Hepatocyte (in vitro differentiated cells): Measurements from ENCODE around the gene DOCK2. TPM values are rescaled to one million over a fixed set of nuclear protein-coding genes. Genes with fewer than 3 reads are reported as not detected.

ENCODE experiments used
- DNase-seq: peaks from one replicate; pipeline ENCODE4 v3.0.0-alpha.2; 2016; ENCODE audit warnings: low spot score
- H2AFZ ChIP-seq: fragments of 200-600 bp; sonication (generic); 2 replicates; pipeline ENCODE4 v1.6.0; 2016; ENCODE audit warnings: antibody characterized with exemption, mild to moderate bottlenecking
- H3K27ac ChIP-seq: fragments of 200-600 bp; sonication (generic); 2 replicates; pipeline ENCODE4 v1.5.1; 2016; ENCODE audit warnings: mild to moderate bottlenecking
- H3K27me3 ChIP-seq: fragments of 200-600 bp; sonication (generic); 2 replicates; pipeline ENCODE4 v1.6.1; 2016
- H3K36me3 ChIP-seq: fragments of 200-600 bp; sonication (generic); replicated peaks from 2 replicates; pipeline ENCODE4 v1.5.1; 2016; ENCODE audit warnings: low read depth; ENCODE audit not compliant: insufficient read depth
- H3K4me1 ChIP-seq: fragments of 200-600 bp; sonication (generic); 2 replicates; pipeline ENCODE4 v1.5.1; 2016; ENCODE audit warnings: mild to moderate bottlenecking, moderate library complexity; ENCODE audit not compliant: insufficient read depth
- H3K4me2 ChIP-seq: fragments of 200-600 bp; sonication (generic); 2 replicates; pipeline ENCODE4 v1.6.0; 2016
- H3K4me3 ChIP-seq: fragments of 200-600 bp; sonication (generic); 2 replicates; pipeline ENCODE4 v1.5.1; 2016; ENCODE audit warnings: mild to moderate bottlenecking
- H3K79me2 ChIP-seq: fragments of 200-600 bp; sonication (generic); 2 replicates; pipeline ENCODE4 v1.6.0; 2017; ENCODE audit warnings: mild to moderate bottlenecking
- H3K9me2 ChIP-seq: fragments of 200-600 bp; sonication (generic); replicated peaks from 2 replicates; pipeline ENCODE4 v1.6.0; 2017; ENCODE audit warnings: mild to moderate bottlenecking; ENCODE audit not compliant: insufficient read depth
- H3K9me3 ChIP-seq: fragments of 200-600 bp; sonication (generic); 2 replicates; pipeline ENCODE4 v1.5.1; 2016; ENCODE audit warnings: low read depth, mild to moderate bottlenecking
- H4K20me1 ChIP-seq: fragments of 200-600 bp; sonication (generic); 2 replicates; pipeline ENCODE4 v1.6.0; 2016; ENCODE audit warnings: mild to moderate bottlenecking; ENCODE audit not compliant: insufficient read depth, poor library complexity, severe bottlenecking
- CTCF ChIP-seq: fragments of 200-600 bp; sonication (generic); IDR thresholded peaks from 2 replicates; pipeline ENCODE4 v1.5.1; 2016; ENCODE audit warnings: antibody characterized with exemption, mild to moderate bottlenecking; ENCODE audit not compliant: poor library complexity
- EZH2 ChIP-seq: fragments of 200-600 bp; sonication (generic); IDR thresholded peaks from 2 replicates; pipeline ENCODE4 v1.6.1; 2016; ENCODE audit warnings: antibody characterized with exemption, mild to moderate bottlenecking, borderline replicate concordance
- EZH2phosphoT487 ChIP-seq: fragments of 200-600 bp; sonication (generic); IDR thresholded peaks from one replicate; pipeline ENCODE4 v1.6.1; 2018; ENCODE audit warnings: antibody characterized with exemption, mild to moderate bottlenecking, low read depth, moderate library complexity; ENCODE audit not compliant: unreplicated experiment, severe bottlenecking
- WGBS: methylation state at CpG from one replicate; pipeline ENCODE4 v1.1.6; 2016; ENCODE audit warnings: low lambda C conversion rate; ENCODE audit errors: missing lambda C conversion rate; 5-methylcytosine and 5-hydroxymethylcytosine counted together
- polyA plus RNA-seq: library from polyadenylated mRNA; unstranded; fragments of >200 nt; fragmentation: Nextera tagmentation; extraction: Ambion mirVana; gene quantifications from 2 replicates; pipeline ENCODE4 v1.2.1, GENCODE V29; 2016
- total RNA-seq: library from RNA; depleted of rRNA; stranded (reverse); fragments of >200 nt; gene quantifications from 2 replicates; pipeline ENCODE4 v1.2.3, GENCODE V29; 2014

DOCK2 gene
- total and polyA plus RNA-seq, 2 experiments from 2014 or later, result 0.60 TPM; not detected in 1

GRCh38 chr5:169881702-169882303 lies 244.7 kb downstream of the DOCK2 start:
- no peak overlapping the region for H2AFZ ChIP-seq
- no peak for TF ChIP-seq EZH2
- TF ChIP-seq CTCF, result no peak
- no peak for TF ChIP-seq EZH2phosphoT487
- no peaks in the 10 kb centered on the region for H3K9me3 ChIP-seq
- no peak for DNase-seq
- H3K4me3 ChIP-seq, result no peak overlapping the region
- H3K9me2 ChIP-seq, result no peaks in the 10 kb centered on the region
- H3K4me1 ChIP-seq, result no peaks in the 10 kb centered on the region
- H3K27ac ChIP-seq, result no peak overlapping the region
- H3K36me3 ChIP-seq, result no peaks in the 10 kb centered on the region
- WGBS, result 87% methylated on average over 5 of the region's 5 CpGs
- H4K20me1 ChIP-seq, result no peaks in the 10 kb centered on the region
- H3K79me2 ChIP-seq, result no peaks in the 10 kb centered on the region
- no peak overlapping the region for H3K4me2 ChIP-seq
- peaks cover 2% of the 10 kb centered on the region for H3K27me3 ChIP-seq

- WGBS, result 88% methylated on average over 2 of the region's 2 CpGs
- Histone ChIP-seq H3K79me2 (no peaks in the 10 kb centered on the region), H3K4me1 (no peaks in the 10 kb centered on the region), H4K20me1 (no peaks in the 10 kb centered on the region), H3K27me3 (peaks cover 2% of the 10 kb centered on the region), H3K9me3 (no peaks in the 10 kb centered on the region), H3K27ac (no peak overlapping the region), H2AFZ (no peak overlapping the region), H3K4me3 (no peak overlapping the region), H3K36me3 (no peaks in the 10 kb centered on the region), H3K9me2 (no peaks in the 10 kb centered on the region), H3K4me2 (no peak overlapping the region)
- no peak for DNase-seq
- no peak for TF ChIP-seq EZH2
- no peak for TF ChIP-seq EZH2phosphoT487
- TF ChIP-seq CTCF, result no peak
Measured at GRCh38 chr5:169886033-169886432, 249.0 kb downstream of the DOCK2 start.

GRCh38 chr5:169886677-169887076 lies 249.6 kb downstream of the DOCK2 start:
- no peak overlapping the region for H3K27ac ChIP-seq
- H3K4me3 ChIP-seq, result no peak overlapping the region
- no peaks in the 10 kb centered on the region for H3K79me2 ChIP-seq
- H3K36me3 ChIP-seq, result no peaks in the 10 kb centered on the region
- H4K20me1 ChIP-seq, result no peaks in the 10 kb centered on the region
- WGBS, result 94% methylated on average over 4 of the region's 4 CpGs
- TF ChIP-seq EZH2phosphoT487 (no peak), CTCF (no peak), EZH2 (no peak)
- no peaks in the 10 kb centered on the region for H3K9me2 ChIP-seq
- peaks cover 2% of the 10 kb centered on the region for H3K27me3 ChIP-seq
- H3K4me1 ChIP-seq, result no peaks in the 10 kb centered on the region
- H3K4me2 ChIP-seq, result no peak overlapping the region
- H2AFZ ChIP-seq, result no peak overlapping the region
- no peaks in the 10 kb centered on the region for H3K9me3 ChIP-seq
- DNase-seq, result no peak
